ENCODE measurements around the gene RAB6B.
A peak's percentile ranks its signal among the peaks of the same experiment; 100 is the strongest.

The RAB6B gene

DNA sequence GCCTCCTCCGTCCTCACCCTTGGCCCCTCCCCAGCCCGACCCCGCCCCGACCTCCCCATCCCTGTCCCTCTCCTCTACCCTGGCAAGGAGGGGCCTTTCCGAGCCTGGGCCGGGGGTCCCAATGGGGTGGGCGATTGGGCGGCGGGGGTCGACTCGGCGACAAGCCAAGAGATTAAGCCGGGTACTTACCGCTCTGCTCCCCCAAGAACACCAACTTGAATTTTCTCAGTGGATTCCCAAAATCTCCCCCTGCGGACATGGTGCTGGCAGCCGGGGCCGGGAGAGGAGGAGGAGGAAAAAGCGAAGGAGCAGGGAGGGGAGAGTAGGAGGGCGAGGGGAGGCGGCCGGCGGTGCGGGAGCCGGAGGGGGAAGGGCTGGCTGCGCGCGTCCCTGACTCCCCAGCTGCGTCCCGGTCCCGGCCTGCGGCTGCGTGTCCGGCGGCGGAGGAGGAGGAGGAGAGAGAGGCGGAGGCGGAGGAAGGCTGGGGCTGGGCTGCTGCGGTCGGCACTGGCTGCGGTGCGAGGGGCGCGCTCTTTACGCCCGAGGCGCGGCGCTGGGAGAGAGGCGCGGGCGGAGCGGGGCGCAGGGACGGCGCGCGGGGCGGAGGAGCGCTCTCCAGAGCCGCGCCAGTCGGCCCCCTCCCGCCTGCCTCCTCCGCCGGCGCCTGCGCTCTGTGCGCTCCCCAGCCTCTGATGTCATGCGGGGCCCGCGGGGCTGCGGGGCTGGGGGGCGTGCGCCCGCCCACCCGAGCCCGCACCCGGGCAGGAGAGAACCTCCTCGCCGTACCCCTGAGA lies at the start of gene RAB6B:
Gene RAB6B, minus strand, starts transcription at position 675 of the 794 bp plus-strand sequence. Its CDS starts 416 bp downstream, at position 259.
- Histone ChIP-seq H3K27ac (ENCODE audit: poor library complexity, severe bottlenecking) (no peak within 1 kb of the TSS), H3K9me3 (ENCODE audit: severe bottlenecking) (no peaks in the 10 kb centered on the region), H3K4me3 (ENCODE audit: severe bottlenecking) (peak within 1 kb of the TSS; percentile 49), H3K4me1 (ENCODE audit: insufficient read depth, poor library complexity, severe bottlenecking) (no peaks in the 10 kb centered on the region), H3K36me3 (ENCODE audit: low read depth) (no peaks in the 10 kb centered on the region), H3K27me3 (ENCODE audit: insufficient read depth, poor library complexity, severe bottlenecking) (peaks cover 24% of the 10 kb centered on the region)
- TF ChIP-seq, protein P1, sequence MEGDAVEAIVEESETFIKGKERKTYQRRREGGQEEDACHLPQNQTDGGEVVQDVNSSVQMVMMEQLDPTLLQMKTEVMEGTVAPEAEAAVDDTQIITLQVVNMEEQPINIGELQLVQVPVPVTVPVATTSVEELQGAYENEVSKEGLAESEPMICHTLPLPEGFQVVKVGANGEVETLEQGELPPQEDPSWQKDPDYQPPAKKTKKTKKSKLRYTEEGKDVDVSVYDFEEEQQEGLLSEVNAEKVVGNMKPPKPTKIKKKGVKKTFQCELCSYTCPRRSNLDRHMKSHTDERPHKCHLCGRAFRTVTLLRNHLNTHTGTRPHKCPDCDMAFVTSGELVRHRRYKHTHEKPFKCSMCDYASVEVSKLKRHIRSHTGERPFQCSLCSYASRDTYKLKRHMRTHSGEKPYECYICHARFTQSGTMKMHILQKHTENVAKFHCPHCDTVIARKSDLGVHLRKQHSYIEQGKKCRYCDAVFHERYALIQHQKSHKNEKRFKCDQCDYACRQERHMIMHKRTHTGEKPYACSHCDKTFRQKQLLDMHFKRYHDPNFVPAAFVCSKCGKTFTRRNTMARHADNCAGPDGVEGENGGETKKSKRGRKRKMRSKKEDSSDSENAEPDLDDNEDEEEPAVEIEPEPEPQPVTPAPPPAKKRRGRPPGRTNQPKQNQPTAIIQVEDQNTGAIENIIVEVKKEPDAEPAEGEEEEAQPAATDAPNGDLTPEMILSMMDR (IDR thresholded peaks at IDR 0.05; ENCODE audit: poor library complexity, severe bottlenecking) = no peak
- peak; percentile 77 for ATAC-seq (ENCODE audit: low read depth)
- DNase-seq (ENCODE audit: low spot score) = no peak

DNA sequence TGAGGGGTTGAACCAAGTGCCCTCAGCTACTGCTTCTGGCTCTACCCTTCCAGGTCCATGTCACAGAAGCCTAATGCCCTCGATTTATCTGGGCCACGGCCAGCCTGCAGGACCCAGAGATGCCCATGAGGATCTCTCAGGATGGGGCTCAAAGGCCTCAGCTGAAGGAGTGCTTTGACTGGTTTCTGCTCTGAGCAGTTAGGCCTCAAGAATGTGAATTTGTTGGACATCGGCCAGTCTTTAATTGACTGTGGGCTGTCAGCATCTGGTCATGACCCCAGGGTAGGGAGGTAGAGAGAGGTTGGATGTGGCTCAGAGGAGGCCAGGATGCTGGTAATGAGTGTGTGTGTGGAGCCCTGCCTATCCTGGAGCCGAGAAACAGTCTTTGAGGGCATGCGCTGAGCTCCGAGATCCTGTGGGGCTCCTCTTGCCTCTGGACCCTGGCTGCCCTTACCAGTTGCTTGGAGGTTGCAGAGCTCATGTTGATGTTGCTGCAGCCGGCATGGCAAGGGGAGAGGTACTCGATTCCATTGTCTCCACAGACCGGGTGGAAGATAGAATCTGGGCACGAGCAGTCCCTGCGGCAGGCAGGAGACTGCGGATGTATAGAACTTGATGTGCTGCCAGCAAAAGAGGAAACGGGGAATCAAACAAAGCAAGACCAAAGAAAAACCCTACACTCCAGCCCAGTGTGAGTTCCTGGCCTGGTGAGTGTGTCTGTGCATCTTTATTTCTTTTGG lies 49.1 kb upstream of the RAB6B start:
- peak; percentile 82 for DNase-seq (ENCODE audit: low spot score)
- H3K27ac ChIP-seq (ENCODE audit: poor library complexity, severe bottlenecking) = peak overlapping the region; percentile 90

DNA sequence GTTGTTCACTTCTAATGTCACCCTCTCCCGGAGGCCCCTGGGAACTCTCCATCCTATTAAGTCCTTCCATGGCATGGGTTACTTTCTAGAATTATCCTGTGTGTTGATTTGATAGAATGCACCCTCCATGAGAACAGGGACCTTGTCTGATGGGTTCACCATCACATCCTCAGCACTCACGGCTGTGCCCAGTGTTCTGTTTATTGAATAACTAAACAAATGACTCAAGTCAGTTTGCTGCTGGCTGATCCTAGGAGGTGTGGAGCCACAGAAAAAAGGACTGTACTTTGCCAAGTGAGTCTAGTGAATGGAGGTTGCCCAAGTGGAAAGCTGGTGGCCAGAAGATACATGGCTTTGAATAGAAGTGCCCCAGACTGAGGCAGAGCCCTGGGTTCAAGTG lies 48.5 kb upstream of the RAB6B start:
- peak; percentile 31 for ATAC-seq (ENCODE audit: low read depth)
- Histone ChIP-seq H3K27me3 (ENCODE audit: insufficient read depth, poor library complexity, severe bottlenecking) (no peaks in the 10 kb centered on the region), H3K9me3 (ENCODE audit: severe bottlenecking) (no peaks in the 10 kb centered on the region), H3K4me3 (ENCODE audit: severe bottlenecking) (no peak overlapping the region), H3K27ac (ENCODE audit: poor library complexity, severe bottlenecking) (peak overlapping the region; percentile 90), H3K36me3 (ENCODE audit: low read depth) (no peaks in the 10 kb centered on the region), H3K4me1 (ENCODE audit: insufficient read depth, poor library complexity, severe bottlenecking) (peaks cover 33% of the 10 kb centered on the region)
- TF ChIP-seq, protein P1 (IDR thresholded peaks at IDR 0.05; ENCODE audit: poor library complexity, severe bottlenecking) = no peak
- peak; percentile 39 for DNase-seq (ENCODE audit: low spot score)

More for the DNA sequence above, 49.1 kb upstream of the RAB6B start:
- ATAC-seq (ENCODE audit: low read depth) = peak; percentile 82
- Histone ChIP-seq H3K4me1 (ENCODE audit: insufficient read depth, poor library complexity, severe bottlenecking) (peaks cover 33% of the 10 kb centered on the region), H3K36me3 (ENCODE audit: low read depth) (no peaks in the 10 kb centered on the region), H3K4me3 (ENCODE audit: severe bottlenecking) (no peak overlapping the region), H3K27me3 (ENCODE audit: insufficient read depth, poor library complexity, severe bottlenecking) (no peaks in the 10 kb centered on the region), H3K9me3 (ENCODE audit: severe bottlenecking) (no peaks in the 10 kb centered on the region)
- TF ChIP-seq, protein P1 (IDR thresholded peaks at IDR 0.05; ENCODE audit: poor library complexity, severe bottlenecking) = no peak

DNA sequence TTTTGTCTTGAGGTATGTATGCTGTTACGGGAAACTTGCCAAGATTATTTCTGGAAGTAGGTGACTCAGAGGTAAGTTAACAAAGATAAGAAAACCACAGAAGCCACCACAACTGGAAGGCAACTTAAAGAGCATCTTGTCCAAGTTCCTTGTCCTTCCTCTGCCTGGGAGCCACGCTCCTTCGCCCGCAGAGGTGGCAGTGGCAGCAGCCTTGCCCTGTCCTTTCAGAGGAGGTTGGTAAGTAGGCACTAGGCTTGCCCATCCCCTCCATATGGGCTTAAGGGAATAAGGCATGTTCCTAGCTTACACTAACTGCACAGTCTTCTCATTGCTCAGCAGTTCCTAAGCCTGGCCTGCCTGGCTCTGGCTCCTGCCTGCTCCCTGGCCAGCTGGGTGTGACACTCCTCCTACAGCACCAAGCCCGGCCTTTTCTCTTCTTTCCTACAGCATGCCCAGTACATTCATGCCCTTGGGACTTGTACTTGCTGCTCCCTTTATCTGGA lies 48.0 kb upstream of the RAB6B start:
- DNase-seq (ENCODE audit: low spot score) (no peak), ATAC-seq (ENCODE audit: low read depth) (peak; percentile 72)
- TF ChIP-seq, protein P1 (IDR thresholded peaks at IDR 0.05; ENCODE audit: poor library complexity, severe bottlenecking) = no peak
- Histone ChIP-seq H3K4me1 (ENCODE audit: insufficient read depth, poor library complexity, severe bottlenecking) (peaks cover 33% of the 10 kb centered on the region), H3K4me3 (ENCODE audit: severe bottlenecking) (no peak overlapping the region), H3K36me3 (ENCODE audit: low read depth) (no peaks in the 10 kb centered on the region), H3K27me3 (ENCODE audit: insufficient read depth, poor library complexity, severe bottlenecking) (no peaks in the 10 kb centered on the region), H3K9me3 (ENCODE audit: severe bottlenecking) (no peaks in the 10 kb centered on the region), H3K27ac (ENCODE audit: poor library complexity, severe bottlenecking) (peak overlapping the region; percentile 90)
